Endometrium (tissue), 2 donors: ENCODE measurements around the gene RCOR2.

ENCODE experiments used
- FAIRE-seq: peaks from 2 replicates; lab custom pipeline; 2012; peaks lifted over from hg19 to GRCh38; lab: Jason Lieb, UNC
- donor health status: control.
- donor health status: control.

The RCOR2 gene

DNA sequence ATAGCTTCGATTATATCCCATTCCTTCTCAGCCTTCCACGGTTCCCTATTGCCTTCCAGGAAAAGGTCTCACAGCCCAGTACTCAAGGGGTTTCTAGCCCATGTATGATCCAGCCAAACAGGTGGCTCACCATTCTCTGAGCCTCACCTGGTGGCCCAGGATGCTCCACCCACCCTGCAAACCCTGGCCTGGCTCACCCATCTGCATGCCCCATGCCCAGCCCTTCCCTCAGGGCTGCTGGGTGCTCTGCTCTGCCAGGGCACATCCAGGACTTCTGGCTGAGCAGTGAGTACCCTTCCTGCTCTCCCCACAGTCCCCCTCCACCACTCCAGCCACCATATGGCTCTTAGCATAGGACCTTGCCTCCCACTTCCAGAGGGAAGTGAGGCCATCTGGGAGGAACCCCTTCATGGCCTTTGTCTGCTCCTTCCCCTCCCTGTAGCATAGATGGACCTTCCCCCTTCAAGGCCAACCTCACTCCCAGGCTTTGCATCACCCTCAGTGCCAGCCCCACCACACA is 5.8 kb upstream of the RCOR2 start:
- no peak for FAIRE-seq

DNA sequence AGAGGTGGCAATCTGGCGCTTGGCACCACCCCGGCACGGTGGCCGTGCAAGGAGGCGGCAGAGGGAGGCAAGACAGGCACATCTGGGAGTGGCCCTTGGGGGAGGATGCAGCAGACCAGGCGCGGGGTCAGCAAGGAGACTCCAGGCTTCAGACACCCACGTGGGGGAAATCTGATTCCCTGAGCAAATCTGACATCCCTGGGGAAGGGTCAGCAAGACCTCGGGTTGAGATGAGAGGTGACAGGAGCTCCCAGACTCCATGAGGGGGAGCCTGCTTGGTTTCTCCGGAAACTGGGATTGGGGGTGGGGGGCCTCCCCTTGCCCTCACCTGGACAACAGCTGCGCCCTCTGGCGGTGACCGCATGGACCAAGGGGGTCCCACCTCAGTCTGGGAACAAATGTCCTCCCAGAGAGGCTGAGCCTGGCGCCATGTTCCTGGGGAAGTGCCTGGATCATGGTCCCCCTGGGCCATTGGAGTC is 4.0 kb upstream of the RCOR2 start:
- no peak for FAIRE-seq

DNA sequence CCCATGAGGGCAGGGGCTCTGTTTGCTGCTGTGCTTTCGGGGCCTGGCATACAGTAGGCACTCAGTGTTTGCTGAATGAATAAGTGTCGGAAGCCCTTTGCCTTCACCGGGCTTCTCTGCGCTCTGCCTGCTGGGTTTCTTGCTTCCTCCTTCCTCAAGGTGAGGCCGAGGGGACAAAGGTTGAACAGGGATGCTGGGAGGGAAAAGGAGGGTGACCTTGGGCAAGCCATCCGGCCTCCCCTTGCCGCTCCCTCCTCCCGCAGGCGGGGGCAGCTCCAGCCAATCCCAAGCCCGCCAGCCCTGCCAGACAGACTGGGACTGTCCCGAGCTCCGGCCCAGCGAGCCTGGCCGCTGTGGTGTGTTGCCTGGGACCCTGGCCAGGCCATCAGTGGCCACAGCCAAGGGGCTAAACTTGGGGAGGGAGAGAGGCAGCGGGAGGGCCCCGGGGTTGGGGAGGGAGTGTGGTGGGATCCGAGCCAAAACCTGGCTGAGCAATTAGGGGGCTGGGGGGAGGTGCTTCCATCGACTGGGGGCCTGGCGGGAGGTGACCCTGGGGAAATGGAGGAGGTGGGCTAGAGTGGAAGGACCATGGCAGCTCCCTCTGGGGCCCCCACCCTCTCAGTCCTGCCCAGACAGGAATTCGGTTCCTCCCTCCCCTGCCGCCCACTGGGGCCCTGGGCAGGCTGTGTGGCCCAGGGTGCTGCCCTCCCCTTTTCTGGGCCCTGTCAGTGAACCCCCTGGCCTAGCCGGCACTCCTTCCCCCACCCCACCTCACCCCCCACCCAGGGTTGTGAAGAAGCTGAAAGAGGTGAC is 3.4 kb upstream of the RCOR2 start:
- no peak for FAIRE-seq

DNA sequence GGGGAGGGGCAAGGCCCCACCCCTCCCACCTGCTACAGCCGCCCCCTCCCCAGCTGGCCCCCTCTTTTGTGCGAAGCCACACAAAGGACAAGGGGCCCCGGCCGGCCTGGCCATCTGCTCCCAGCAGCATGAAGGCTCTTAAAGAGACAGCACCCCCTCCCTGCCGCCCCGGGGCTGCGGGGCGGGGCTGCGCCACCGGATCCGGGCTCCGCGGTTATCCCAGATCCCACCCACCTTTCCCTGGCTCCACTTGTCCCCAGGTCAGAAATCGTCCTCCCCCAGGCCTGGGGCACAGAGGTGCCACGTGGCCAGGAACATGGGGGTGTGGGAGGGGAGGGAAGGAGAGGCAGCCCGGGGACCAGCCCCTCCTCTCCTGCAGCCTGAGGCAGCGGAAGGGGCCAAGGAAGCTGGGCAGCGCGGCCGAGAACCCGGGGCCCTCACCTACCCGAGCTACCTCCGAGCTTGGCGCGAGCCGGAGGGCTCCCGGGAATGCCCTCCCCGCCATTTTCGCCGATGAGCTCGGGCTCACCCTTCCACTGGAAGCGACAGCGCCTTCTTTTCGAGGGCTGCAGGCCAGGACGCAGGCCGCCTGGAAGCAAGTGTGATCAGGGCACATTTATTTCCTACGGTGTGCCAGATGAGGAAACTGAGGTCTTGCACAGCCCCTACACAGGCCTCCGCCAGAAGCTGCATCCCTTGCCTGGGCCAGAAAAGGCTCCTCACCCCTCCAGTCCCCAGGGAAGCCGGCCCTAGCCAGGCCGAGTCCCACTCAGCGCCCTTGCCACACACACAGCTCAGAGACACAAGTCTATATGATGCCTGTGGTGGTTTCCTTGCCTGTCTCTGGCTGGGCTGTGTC is 2.5 kb upstream of the RCOR2 start:
- FAIRE-seq: no peak

DNA sequence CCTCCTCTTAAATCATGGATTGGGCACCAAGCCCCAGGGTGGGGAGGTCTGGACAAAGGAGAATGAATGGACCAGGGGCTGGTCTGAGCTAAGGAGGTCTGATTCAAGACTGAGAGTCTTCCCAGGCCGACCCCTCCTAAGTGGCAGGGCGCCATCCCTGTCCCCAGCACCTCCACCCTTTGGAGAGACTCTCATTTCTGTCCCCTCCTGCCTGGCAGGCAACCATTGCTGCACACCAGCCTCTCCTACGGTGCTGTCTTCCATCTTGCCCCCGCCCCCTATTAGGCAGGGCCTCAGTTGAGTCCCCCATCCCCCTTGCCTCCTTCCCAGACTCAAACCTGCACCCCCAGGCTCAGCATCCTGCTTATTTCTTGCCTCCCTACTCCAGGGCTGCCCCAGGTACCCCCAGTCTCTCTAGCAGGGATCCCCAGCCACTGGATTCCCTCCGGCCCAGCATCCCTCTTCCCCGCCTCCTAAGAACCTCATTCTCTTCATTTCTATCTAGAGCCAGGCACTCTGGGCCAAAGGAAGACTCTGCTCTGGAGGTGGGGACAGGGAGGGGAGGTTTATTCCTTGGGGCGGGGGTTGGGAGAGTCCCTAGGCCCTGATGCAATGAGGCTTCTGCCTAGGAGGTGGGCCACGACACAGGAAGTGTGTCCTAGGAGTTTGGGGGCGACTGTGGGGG is 1.7 kb upstream of the RCOR2 start:
- no peak for FAIRE-seq

DNA sequence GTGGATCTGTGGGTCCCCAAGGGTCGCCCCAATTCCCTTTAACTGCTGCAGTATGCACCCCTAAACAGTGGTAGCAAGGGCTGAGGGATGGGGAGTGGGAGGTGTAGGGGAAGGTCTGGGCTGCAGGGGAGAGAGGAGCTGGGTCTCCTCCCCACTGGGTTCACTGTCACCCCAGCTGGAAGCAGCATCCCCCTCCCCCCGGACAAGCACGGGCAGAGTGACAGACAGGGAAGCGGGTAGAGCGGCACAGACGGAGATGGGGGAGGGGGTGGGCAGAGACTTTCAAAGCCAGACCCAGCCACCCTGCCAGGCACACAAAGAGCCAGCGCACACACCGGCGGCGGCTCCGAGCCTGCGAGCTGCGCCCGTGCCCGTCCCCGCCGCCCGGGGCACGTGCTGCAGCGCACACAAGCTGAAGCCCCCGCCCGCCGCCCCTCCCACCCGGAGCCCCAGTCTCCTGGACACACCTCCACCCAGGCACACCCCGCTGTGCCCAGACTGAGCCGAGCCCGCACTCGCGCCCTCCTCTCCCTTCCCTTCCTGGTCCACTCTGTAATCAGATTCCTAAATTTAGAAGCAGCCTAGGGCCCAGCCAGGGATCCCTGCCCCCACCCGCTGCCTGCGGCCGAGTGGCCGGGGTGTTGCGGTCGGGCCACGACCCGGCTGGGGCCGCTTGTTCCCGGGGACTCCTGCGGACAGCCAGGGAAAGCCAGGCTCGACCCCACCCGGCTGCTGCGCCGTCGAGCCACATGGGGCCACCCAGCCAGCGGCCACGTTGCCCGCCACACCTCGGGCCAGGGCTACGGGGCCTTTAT is 935 bp upstream of the RCOR2 start:
- no peak for FAIRE-seq

DNA sequence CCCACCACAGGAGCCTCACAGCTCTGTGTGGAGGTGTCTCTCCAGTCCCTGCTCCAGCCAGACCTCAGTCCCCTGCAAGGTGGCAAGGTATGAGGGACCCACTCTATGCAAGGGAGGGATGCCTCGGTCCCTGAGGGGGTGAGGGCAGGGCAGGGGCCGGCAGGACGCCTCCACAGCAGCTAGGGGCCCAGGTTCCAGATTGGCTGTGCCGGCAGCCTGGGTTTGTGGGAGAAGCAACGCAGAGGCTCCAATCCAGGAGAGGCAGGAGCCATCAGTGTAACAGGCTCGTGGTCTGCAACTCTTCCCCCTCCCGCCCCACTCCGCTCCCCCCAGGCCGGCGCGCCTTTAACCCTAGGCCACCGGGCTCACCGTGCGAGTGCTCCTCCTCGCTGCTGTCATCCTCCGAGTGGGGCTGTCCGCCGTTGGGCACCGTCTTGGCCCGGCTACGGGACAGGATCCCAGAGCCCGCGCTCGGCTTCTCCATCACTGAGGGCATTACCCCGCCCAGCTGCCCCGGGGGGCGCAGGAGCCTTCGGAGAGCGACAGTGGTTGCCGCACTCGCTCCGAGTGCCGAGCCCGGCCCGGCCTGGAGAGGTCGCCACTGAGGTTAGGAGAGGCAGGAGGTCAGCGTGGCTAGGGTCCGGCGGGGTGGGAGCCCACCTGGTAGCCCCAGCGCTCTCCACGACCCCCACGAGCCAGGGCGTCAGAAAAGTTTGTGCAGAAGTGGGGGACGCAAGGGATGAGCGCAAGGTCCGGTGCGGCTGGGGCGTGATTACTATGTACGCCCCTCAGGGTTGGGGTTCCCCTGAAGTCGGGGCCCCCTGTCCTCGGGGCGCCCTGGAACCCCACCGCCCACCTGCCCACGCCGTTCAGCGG is 765 bp downstream of the RCOR2 start:
- FAIRE-seq: no peak

DNA sequence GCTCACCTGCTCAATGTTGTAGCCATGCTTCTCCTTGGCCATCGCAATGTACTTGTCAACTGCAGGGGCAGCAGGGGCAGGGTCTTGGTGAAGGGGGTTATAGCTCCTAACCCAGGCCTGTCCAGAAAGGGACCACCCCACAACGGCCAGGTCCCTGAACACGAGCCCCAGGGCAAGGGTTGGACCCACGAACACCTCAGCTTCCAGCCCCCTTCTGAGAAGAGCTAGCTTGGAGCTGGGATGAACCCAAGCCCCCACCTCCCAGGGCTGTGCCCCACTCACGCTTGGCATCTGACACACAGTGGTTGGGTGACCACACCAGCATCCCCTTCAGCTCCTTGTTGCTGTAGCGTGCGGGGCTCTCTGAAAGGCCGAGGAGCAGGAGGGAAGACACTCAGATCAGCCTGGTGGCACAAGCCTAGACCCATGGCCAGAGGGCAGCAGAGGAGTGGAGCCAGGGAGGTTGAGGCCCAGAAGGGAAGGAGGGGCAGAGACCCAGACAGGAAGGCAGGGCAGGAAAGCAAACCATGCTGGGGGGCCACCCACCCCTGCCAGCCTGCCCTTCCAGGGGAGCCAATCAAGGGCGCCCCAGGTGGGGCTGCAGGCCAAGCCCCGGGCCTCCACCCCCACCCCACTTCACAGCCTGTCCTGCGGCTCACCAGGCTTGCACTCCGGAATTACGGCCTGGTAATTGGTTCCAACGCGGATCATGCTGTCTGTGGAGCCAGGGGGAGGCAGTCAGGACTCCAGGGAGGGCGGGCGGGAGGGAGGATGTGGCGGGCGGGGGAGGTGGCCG is 1.9 kb downstream of the RCOR2 start:
- FAIRE-seq: no peak

DNA sequence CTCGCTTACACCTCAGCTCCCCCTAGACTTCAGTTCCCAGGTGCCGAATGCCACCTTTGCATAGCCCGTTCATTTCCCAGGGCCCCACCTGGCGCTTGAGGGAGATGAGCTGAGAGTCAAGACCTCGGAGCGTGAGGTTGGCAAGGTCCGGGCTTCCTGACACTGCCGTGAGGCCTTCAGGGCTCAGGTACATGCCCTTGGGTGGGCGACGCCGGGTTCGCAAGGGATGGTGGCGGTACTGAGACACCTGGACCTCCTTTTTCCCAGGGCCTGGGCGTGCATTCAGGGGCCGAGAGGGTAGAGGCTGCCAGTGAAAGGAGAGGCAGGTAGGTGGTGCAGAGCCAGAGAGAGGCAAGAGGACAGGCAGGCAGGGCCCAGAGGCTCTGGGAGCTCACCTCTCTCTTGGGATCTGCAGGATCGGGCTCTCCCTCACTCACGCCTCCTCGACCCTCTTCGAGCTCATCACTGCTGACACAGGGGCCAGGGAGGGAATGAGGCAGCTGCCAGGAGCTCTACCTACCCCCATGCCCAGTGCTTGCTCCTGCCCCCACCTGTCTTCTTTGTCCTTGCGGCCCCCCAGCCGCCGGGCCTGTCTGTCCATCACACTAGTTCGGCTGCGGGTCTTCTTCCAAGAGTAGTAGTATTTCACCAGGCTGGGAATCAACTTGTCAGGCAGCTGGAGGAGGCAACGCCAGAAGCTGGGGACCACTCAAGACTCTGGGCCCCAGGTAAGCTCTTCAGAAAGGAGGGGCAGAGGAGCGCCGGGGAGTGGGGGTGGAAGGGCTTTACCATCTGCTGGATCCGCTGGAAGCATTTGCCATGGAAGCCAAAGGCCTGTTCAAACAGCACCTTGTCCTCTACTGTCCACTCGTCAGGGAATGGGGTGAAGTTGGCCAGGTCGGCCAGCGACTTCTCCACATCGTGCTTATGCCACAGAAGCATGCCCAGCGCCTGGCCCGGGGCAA is 2.8 kb downstream of the RCOR2 start:
- no peak for FAIRE-seq

DNA sequence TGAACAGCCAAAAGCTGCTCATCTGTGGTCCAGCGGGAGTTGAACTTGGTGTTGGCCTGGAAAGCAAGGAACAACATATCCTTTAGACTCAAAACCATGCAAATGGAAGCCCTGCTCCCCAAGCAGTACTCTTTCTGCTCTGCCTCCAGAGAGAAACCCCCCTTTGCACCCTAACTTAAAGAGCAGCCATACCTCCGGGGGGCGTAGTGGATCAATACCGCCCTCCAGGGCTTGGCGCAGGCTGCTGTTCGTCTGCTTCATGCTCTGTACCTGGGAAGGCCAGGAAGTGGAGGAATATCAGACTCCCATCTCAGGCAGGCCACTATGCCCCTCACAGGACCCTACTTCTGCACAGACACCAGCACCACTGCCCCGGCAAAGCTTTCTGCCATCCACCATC is 4.3 kb downstream of the RCOR2 start:
- no peak for FAIRE-seq

DNA sequence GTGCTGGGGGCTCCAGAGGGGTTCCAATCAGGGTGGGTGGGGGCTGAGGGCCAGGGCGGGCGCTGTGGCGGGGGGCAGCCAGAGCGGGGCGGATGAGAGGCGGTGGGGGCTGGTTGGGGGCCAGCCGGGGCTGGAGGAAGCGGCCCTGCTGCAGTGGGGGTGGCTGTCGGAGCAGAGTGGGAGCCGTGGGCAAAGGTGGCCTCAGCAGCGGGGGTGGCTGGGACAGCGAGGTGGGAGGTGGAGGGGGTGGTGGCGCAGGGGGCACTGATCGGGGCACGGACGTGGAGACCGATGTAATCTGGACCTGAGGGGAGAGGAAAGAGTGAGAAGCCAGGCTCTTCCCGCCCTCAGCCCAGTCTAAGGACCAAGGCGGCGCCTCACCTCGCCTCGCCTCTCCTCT is 5.1 kb downstream of the RCOR2 start:
- no peak for FAIRE-seq

DNA sequence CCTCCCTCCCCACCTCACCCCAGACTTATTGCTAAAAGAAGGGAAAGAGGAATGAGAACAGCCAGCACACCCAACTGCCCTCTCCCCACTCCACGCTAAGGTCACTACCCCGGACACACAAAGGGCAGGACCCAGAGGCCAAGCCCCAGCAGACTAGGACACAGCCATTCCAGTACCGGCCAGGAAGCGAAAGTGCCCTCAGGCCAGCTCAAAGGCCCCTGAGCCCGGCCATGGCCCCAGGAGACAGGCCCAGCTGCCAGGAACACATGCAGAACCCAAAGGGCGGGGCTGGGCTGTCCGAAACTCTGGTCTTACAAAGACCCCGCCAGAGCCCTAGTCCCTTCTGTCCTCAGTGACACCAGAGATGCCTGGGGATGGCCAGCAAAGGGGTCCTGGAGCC is 5.5 kb downstream of the RCOR2 start:
- no peak for FAIRE-seq

DNA sequence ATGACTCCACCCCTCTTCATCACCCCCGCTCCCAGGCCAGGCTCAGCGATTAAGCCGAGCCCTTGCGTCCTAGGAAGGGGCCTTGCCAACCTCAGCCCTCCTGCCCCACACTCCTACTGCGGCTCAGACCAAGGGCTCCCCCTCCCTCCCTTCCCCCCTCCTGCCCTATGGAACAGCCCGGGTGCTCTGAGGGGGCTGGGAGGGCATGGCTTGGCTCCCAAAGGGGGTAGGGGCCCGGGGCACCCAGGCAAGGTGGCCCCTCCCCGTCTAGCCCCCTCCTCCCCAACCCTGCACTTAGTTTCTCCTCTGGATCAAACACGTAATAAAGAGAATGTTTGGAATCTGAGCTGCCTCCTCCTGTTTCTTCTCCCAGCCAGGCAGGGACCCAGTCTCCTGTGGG is 6.3 kb downstream of the RCOR2 start:
- no peak for FAIRE-seq

DNA sequence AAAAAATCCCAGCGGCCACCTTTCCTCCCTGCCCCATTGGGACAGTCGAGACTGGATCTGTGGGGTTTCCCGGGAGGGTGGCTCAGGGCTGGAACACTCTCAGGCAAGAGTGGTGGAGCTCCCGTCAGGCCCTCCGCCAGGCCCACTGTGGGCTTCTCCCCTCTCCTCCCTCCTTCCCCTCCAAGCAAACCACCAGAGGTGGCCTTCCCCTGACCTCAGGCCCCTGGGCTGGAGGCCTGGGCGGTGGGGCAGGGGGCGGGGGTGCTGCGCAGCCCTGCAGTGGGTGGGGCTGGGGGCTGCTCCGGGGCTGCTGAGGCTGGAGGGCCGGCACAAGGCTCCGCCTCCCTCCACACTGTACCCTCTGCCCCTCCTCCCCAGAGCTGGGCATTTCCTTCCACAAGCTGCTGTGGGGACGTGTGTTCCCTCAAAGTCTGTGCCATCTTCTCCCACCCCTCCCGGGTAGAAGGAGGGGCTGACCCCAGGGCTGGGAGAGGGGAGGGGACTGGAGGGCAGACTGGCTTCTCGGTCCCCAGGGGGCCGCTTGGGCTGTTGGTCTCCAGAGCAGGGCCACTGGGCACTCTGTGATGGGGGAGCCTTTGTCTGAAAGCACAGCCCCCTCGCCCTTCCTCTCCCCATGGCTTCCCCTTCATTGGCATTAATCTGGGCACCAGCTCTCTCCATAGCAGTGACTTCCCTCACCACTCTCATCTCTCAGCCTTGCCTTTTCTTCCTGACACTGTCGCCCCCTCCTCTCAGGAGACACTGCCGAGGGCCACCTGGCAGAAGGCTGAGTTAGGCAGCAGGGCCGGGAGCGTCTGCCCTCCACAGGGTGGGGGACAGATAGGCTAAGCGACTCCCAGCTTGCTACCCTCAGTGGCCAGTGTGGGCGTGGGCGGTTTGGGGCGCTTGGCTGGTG is 7.1 kb downstream of the RCOR2 start:
- no peak for FAIRE-seq

DNA sequence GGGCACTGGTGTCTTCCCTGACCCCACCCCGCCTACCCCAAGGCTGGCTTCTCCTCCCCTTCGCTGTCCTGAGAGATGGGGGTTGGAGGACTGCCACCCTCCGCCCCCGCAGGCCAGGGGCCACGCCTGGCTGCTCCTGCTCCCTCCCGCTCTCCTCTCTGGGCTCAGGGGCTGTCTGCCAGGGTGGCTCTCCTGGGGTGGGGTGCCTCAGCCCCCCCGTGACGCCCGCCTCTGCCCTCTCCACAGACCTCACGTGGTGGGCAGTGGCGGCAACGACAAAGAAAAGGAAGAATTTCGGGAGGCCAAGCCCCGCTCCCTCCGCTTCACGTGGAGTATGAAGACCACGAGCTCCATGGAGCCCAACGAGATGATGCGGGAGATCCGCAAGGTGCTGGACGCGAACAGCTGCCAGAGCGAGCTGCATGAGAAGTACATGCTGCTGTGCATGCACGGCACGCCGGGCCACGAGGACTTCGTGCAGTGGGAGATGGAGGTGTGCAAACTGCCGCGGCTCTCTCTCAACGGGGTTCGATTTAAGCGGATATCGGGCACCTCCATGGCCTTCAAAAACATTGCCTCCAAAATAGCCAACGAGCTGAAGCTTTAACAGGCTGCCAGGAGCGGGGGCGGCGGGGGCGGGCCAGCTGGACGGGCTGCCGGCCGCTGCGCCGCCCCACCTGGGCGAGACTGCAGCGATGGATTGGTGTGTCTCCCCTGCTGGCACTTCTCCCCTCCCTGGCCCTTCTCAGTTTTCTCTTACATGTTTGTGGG is 8.1 kb downstream of the RCOR2 start:
- FAIRE-seq: no peak

DNA sequence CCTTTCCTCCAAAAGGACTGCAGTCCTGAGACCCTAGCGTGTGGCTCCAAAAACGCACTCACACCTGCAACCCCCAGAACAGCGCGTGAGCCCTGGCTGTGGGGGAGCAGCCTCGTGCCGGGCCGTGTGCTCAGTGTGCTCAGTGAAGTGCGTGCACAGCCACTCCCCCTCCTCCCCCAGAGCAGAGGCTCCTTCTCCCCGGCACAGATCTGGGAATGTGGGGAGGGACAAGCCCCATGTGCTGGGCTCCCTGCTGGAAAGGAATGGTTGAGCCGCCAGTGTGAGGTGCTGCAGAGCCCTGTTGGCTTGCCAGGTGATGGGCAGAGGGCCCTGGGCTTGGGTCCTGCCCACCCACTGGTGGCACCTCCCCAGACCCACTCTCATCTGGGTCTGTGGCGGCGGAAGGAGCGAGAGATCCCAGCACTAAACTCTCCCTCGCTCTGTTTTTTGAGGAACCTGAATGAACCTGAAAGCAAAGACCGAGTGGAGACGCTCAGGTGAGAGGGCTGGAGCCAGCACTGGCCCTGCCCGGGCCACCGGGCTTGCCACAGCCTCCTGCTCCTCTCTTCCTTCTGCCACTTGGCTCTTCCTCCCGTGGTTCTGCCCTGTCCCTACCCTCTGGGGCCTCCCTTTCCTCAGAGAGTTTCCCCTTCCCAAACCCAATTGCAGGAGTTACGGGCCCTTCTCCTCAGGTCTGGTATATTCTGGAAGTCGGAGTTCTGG is 9.0 kb downstream of the RCOR2 start:
- no peak for FAIRE-seq
